Measurements from ENCODE around the gene HTT. TPM values are rescaled to one million over a fixed set of nuclear protein-coding genes. Genes with fewer than 3 reads are reported as not detected.

The HTT gene
- total RNA-seq, 1 experiment from 2014 or later, result 37.4 TPM

DNA sequence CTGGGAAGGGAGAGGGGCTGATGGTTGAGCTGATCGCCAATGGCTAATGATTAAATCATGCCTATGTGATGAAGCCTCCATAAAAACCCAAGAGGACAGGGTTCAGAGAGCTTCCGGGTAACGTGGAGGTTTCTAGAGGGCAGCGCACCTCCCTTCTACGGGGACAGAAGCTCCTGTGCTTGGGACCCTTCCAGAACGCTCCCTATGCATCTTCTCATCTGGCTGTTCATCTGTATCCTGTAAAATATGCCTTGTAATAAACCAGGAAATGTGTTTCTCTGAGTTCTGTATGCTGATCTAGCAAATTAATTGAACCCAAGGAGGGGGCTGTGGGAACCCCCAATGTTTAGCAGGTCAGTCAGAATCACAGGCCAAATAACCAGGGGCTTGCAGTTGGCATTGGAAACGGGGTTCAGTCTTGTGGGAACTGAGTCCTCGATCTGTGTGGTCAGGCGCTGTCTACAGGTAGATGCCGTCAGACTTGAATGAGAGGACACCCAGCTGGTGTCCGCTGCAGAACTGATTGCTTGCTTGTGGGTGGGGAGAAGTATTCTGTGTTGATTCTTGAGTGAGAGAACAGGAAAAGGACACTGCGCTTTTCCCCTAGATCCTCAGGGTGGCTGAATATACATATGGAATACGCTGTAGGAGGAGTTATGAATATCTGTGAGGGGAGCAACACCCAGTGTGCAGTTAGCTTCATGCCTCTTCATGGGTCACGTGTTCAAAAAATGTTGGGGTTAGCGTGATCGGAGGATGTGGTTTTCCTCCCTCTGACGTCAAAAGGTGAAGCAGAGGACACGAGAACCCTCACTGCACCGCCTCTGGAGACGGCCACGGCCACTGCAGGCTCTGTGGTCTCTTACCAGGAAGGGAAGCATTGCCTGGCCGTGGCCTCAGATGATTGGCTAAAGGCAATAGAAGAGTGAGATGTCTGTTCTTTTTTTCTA is 29.3 kb upstream of the HTT start:
- Histone ChIP-seq H3K4me1 (ENCODE audit: control insufficient read depth in 1 of 2, insufficient read depth in 2 of 2, low read length in 2 of 2) (no peaks in the 10 kb centered on the region), H3K79me2 (ENCODE audit: insufficient read depth, low read length) (no peaks in the 10 kb centered on the region), H3K9ac (ENCODE audit: low read length) (no peak overlapping the region), H3K4me3 (replicated peaks in 1 of 2; ENCODE audit: low read depth in 1 of 2, low read length in 2 of 2) (no peak overlapping the region), H4K20me1 (ENCODE audit: insufficient read depth) (no peaks in the 10 kb centered on the region), H3K4me2 (ENCODE audit: low read length) (no peak overlapping the region), H3K9me3 (ENCODE audit: control insufficient read depth in 1 of 2, insufficient read depth in 1 of 2, low read depth in 1 of 2, low read length in 2 of 2) (no peaks in the 10 kb centered on the region), H3K36me3 (ENCODE audit: control insufficient read depth in 1 of 2, insufficient read depth in 2 of 2, low read length in 2 of 2) (no peaks in the 10 kb centered on the region), H3K27ac (ENCODE audit: low read depth, low read length) (no peak overlapping the region), H3K27me3 (ENCODE audit: insufficient read depth, low read length) (no peaks in the 10 kb centered on the region), H3K9me2 (ENCODE audit: insufficient read depth) (no peaks in the 10 kb centered on the region; the same call in 1 of the 2 replicates), H2AFZ (ENCODE audit: low read depth, low read length, poor library complexity, severe bottlenecking) (no peak overlapping the region)
- intact Hi-C loops (cut with micrococcal nuclease), result loop anchor here (5.0 kb wide), 1 partner anchor 92 kb away; no protein-coding TSS in a partner anchor
- DNase-seq (ENCODE audit: low read depth, low spot score) (no peak), ATAC-seq (no peak)
- ChIA-PET RAD21 (ENCODE audit: low non-redundant PET in 1 of 2, low total read pairs in 2 of 2, uncharacterized antibody in 2 of 2, unreplicated experiment in 2 of 2) (no interaction called here), POLR2A (no interaction called here), CTCF (interaction anchor here (1.3 kb wide), 1 partner anchor 13 kb away, joined by 3 read pairs; no protein-coding TSS in a partner anchor)
- TF ChIP-seq FOSL1 (IDR thresholded peaks at IDR 0.05; ENCODE audit: low read depth) (no peak), TCF7L2 (IDR thresholded peaks at IDR 0.05; ENCODE audit: borderline replicate concordance, extremely low read depth, insufficient read depth, insufficient read length) (no peak), ZFX (IDR thresholded peaks at IDR 0.05) (no peak), SP1 (IDR thresholded peaks at IDR 0.05; ENCODE audit: low read depth) (no peak), EZH2phosphoT487 (IDR thresholded peaks at IDR 0.05; ENCODE audit: borderline replicate concordance) (no peak), ELF1 (IDR thresholded peaks at IDR 0.05; ENCODE audit: borderline replicate concordance, low read depth) (no peak), CEBPB (IDR thresholded peaks at IDR 0.05; ENCODE audit: low read depth) (no peak), JUND (IDR thresholded peaks at IDR 0.05) (no peak), YY1 (IDR thresholded peaks at IDR 0.05; ENCODE audit: extremely low read depth, insufficient replicate concordance, low read depth, low read length) (no peak), RAD21 (IDR thresholded peaks at IDR 0.05; ENCODE audit: low read depth) (no peak), REST (IDR thresholded peaks at IDR 0.05; ENCODE audit: low read depth) (no peak), POLR2AphosphoS5 (IDR thresholded peaks at IDR 0.05; ENCODE audit: low read depth, low read length) (no peak)
- no TSS peak for BruUV-seq (replicated peaks)
